ENCODE data around the gene TXNL4A.

DNA sequence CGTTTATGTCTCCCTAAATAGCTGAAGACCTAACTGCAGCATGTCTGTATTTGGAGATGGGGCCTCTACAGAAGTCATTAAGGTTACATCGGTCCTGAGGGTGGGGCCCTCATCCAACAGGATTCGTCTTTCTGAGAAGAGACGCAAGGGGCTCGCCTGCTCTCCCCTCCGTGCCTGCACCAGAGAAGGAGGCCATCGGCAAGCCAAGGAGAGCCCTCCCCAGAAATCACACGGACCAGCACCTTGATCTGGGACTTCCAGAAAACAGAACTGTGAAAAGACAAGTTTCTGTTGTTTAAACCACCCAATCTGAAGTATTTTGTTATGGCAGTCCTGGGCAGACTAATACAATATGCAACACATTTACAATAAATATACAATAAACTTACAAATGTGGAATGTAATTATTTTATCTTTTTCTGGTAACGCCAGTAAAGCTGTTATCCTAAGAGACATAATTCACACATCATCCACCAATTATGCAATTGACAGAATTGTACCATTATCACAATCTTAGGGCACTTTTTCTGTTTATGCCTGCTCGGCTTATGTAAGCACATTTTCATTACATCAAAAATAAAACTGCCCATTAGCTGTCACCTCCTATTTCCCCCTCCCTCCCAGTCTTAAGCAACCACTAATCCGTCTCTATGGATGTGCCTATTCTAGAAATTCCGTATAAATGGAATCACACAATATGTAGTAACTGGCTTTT is 17.8 kb downstream of the TXNL4A start:
- TF ChIP-seq, protein P1, sequence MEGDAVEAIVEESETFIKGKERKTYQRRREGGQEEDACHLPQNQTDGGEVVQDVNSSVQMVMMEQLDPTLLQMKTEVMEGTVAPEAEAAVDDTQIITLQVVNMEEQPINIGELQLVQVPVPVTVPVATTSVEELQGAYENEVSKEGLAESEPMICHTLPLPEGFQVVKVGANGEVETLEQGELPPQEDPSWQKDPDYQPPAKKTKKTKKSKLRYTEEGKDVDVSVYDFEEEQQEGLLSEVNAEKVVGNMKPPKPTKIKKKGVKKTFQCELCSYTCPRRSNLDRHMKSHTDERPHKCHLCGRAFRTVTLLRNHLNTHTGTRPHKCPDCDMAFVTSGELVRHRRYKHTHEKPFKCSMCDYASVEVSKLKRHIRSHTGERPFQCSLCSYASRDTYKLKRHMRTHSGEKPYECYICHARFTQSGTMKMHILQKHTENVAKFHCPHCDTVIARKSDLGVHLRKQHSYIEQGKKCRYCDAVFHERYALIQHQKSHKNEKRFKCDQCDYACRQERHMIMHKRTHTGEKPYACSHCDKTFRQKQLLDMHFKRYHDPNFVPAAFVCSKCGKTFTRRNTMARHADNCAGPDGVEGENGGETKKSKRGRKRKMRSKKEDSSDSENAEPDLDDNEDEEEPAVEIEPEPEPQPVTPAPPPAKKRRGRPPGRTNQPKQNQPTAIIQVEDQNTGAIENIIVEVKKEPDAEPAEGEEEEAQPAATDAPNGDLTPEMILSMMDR (IDR thresholded peaks at IDR 0.05; ENCODE audit: borderline replicate concordance, extremely low read depth, low read length, poor library complexity, severe bottlenecking): no peak
- TF ChIP-seq EZH2 (IDR thresholded peaks at IDR 0.05; ENCODE audit: borderline replicate concordance, low read depth, low read length, severe bottlenecking): no peak

Measured in DND-41 (cell line).